HL-60 (cell line): ENCODE measurements around the gene SULT1A2.
"Not testable (repeated sequence)": the region's sequence is repeated elsewhere in the genome, so short reads cannot be mapped to it uniquely, and the experiment has no call there.

Experiments
- GABPA ChIP-seq: IDR thresholded peaks from 2 replicates; pipeline ENCODE4 v1.6.1; 2012; ENCODE audit warnings: low read depth
- POLR2AphosphoS5 ChIP-seq: IDR thresholded peaks from 2 replicates; pipeline ENCODE4 v1.6.1; 2012; ENCODE audit warnings: low read depth
- TF ChIP-seq, protein P1 (sequence below): IDR thresholded peaks from one replicate; pipeline ENCODE4 v1.5.1; 2011; ENCODE audit warnings: low read length, control low read depth, inconsistent platforms; ENCODE audit not compliant: insufficient read depth

DNA sequence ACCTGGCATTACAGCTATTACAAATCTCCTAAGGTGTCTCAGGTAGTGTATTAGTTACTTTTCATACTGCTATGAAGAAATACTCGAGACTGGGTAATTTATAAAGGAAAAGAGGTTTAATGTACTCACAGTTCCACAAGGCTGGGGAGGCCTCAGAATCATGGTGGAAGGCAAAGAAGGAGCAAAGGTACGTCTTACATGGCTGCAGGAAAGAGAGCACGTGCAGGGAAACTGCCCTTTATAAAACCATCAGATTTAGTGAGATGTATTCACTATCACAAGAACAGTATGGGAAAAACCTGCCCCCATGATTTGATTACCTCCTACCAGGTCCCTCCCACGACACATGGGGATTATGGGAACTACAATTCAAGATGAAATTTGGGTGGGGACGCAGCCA is 34.1 kb upstream of the SULT1A2 start:
- TF ChIP-seq, protein P1, sequence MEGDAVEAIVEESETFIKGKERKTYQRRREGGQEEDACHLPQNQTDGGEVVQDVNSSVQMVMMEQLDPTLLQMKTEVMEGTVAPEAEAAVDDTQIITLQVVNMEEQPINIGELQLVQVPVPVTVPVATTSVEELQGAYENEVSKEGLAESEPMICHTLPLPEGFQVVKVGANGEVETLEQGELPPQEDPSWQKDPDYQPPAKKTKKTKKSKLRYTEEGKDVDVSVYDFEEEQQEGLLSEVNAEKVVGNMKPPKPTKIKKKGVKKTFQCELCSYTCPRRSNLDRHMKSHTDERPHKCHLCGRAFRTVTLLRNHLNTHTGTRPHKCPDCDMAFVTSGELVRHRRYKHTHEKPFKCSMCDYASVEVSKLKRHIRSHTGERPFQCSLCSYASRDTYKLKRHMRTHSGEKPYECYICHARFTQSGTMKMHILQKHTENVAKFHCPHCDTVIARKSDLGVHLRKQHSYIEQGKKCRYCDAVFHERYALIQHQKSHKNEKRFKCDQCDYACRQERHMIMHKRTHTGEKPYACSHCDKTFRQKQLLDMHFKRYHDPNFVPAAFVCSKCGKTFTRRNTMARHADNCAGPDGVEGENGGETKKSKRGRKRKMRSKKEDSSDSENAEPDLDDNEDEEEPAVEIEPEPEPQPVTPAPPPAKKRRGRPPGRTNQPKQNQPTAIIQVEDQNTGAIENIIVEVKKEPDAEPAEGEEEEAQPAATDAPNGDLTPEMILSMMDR = not testable (repeated sequence)
- TF ChIP-seq POLR2AphosphoS5, GABPA: not testable (repeated sequence)
